Measurements from ENCODE around the gene CACNA1F.

Gene CACNA1F

GRCh38 chrX:49230500-49231232 is 2.5 kb downstream of the CACNA1F start:
- FAIRE-seq (no peak), DNase-seq (ENCODE audit: low spot score) (no peak)

GRCh38 chrX:49228185-49228584 is 5.0 kb downstream of the CACNA1F start:
- DNase-seq (ENCODE audit: low spot score) = no peak
- FAIRE-seq = no peak

GRCh38 chrX:49227726-49228125 is 5.4 kb downstream of the CACNA1F start:
- DNase-seq (ENCODE audit: low spot score) (no peak), FAIRE-seq (no peak)

GRCh38 chrX:49226946-49227345 is 6.2 kb downstream of the CACNA1F start:
- FAIRE-seq (no peak), DNase-seq (ENCODE audit: low spot score) (no peak)

GRCh38 chrX:49225858-49226257 is 7.3 kb downstream of the CACNA1F start:
- DNase-seq (ENCODE audit: low spot score) = no peak
- FAIRE-seq = no peak

GRCh38 chrX:49221868-49222267 is 11.3 kb downstream of the CACNA1F start:
- no peak for FAIRE-seq
- DNase-seq (ENCODE audit: low spot score) = no peak

- FAIRE-seq (no peak), DNase-seq (ENCODE audit: low spot score) (no peak)
These were observed 13.0 kb downstream of the CACNA1F start for GRCh38 chrX:49220100-49220499.

GRCh38 chrX:49214996-49215526 is 18.1 kb downstream of the CACNA1F start:
- DNase-seq (ENCODE audit: low spot score) (no peak), FAIRE-seq (no peak)

- DNase-seq (ENCODE audit: low spot score) = no peak
- FAIRE-seq = no peak
These were observed 18.7 kb downstream of the CACNA1F start for GRCh38 chrX:49214416-49214815.

- no peak for FAIRE-seq
These were observed 20.3 kb downstream of the CACNA1F start for GRCh38 chrX:49212861-49213260.

GRCh38 chrX:49212209-49212608 is 20.9 kb downstream of the CACNA1F start:
- no peak for DNase-seq (ENCODE audit: low spot score)
- FAIRE-seq = no peak

More at GRCh38 chrX:49212861-49213260, 20.3 kb downstream of the CACNA1F start:
- no peak for DNase-seq (ENCODE audit: low spot score)

- FAIRE-seq (no peak), DNase-seq (ENCODE audit: low spot score) (no peak)
These were observed 22.1 kb downstream of the CACNA1F start for GRCh38 chrX:49211074-49211473.

- no peak for FAIRE-seq
- DNase-seq (ENCODE audit: low spot score) = no peak
These were observed 22.7 kb downstream of the CACNA1F start for GRCh38 chrX:49210406-49210805.

GRCh38 chrX:49209434-49210251 is 23.5 kb downstream of the CACNA1F start:
- DNase-seq (ENCODE audit: low spot score) = no peak
- no peak for FAIRE-seq

GRCh38 chrX:49208399-49208798 is 24.7 kb downstream of the CACNA1F start:
- no peak for FAIRE-seq
- no peak for DNase-seq (ENCODE audit: low spot score)

- no peak for FAIRE-seq
- DNase-seq (ENCODE audit: low spot score) = no peak
These were observed 26.6 kb downstream of the CACNA1F start for GRCh38 chrX:49206543-49206942.

- DNase-seq (ENCODE audit: low spot score) (no peak), FAIRE-seq (no peak)
These were observed 27.7 kb downstream of the CACNA1F start for GRCh38 chrX:49205443-49205842.

GRCh38 chrX:49204709-49205108 is 28.4 kb downstream of the CACNA1F start:
- no peak for FAIRE-seq
- DNase-seq (ENCODE audit: low spot score) = no peak

GRCh38 chrX:49204017-49204416 is 29.1 kb downstream of the CACNA1F start:
- DNase-seq (ENCODE audit: low spot score) (no peak), FAIRE-seq (no peak)

- no peak for FAIRE-seq
These were observed 29.6 kb downstream of the CACNA1F start for GRCh38 chrX:49203536-49203935.

GRCh38 chrX:49202022-49202421 is 31.1 kb downstream of the CACNA1F start:
- DNase-seq (ENCODE audit: low spot score) = no peak

More at GRCh38 chrX:49203536-49203935, 29.6 kb downstream of the CACNA1F start:
- no peak for DNase-seq (ENCODE audit: low spot score)

More at GRCh38 chrX:49202022-49202421, 31.1 kb downstream of the CACNA1F start:
- FAIRE-seq = no peak
